GM13977 (cell line): Measurements from ENCODE around the gene ZNRF4.
"Not testable (repeated sequence)": the region's sequence is repeated elsewhere in the genome, so short reads cannot be mapped to it uniquely, and the experiment has no call there.

Experiments used
- DNase-seq: peaks from one replicate; pipeline ENCODE4 v3.0.0; 2012; ENCODE audit warnings: low spot score
- CTCF ChIP-seq: IDR thresholded peaks from 2 replicates; pipeline ENCODE4 v1.5.1; 2012; ENCODE audit warnings: mild to moderate bottlenecking, control low read depth; ENCODE audit not compliant: insufficient read depth; ENCODE audit errors: extremely low read depth, missing control alignments
- in situ Hi-C: fragments of 300-500 bp; cut with MboI; formaldehyde crosslinking; loops from one replicate; pipeline ENCODE4 v1.12.0; 2022; ENCODE audit warnings: low sequenced_read_pairs, low pct_unique_long_range_greater_than_20kb, mixed read lengths, inconsistent platforms; ENCODE audit not compliant: unreplicated experiment

The ZNRF4 gene

GRCh38 chr19:5434351-5434917 lies 20.8 kb upstream of the ZNRF4 start:
- in situ Hi-C loops: no loop called here
- no peak for DNase-seq
- TF ChIP-seq CTCF: no peak

- TF ChIP-seq CTCF: no peak
- peak; percentile 32 for DNase-seq
- in situ Hi-C loops: no loop called here
Observed at GRCh38 chr19:5434970-5435641, 20.1 kb upstream of the ZNRF4 start.

GRCh38 chr19:5435642-5436017 lies 19.6 kb upstream of the ZNRF4 start:
- TF ChIP-seq CTCF: no peak
- in situ Hi-C loops: no loop called here

GRCh38 chr19:5436106-5436947 lies 18.9 kb upstream of the ZNRF4 start:
- TF ChIP-seq CTCF: no peak
- in situ Hi-C loops: no loop called here
- DNase-seq: peak; percentile 52

More at GRCh38 chr19:5435642-5436017, 19.6 kb upstream of the ZNRF4 start:
- DNase-seq: no peak

GRCh38 chr19:5436948-5437306 lies 18.3 kb upstream of the ZNRF4 start:
- TF ChIP-seq CTCF: no peak
- in situ Hi-C loops: no loop called here
- no peak for DNase-seq

- in situ Hi-C loops, DNase-seq: not testable (repeated sequence)
Observed at GRCh38 chr19:5438756-5439155, 16.5 kb upstream of the ZNRF4 start.

- DNase-seq: no peak
- in situ Hi-C loops: no loop called here
- TF ChIP-seq CTCF: no peak
Observed at GRCh38 chr19:5439452-5439851, 15.8 kb upstream of the ZNRF4 start.
